HTERT RPE-1 (cell line): Measurements from ENCODE around the gene PASK.

ENCODE experiments used
- in situ Hi-C: fragments of 300-500 bp; cut with MboI; formaldehyde crosslinking; loops from 4 replicates; pipeline ENCODE4 v1.14.3; 2020; ENCODE audit warnings: low sequenced_read_pairs

The PASK gene

GRCh38 chr2:241068136-241068941 is 80.9 kb downstream of the PASK start:
- in situ Hi-C loops: no loop called here

- in situ Hi-C loops: no loop called here
Measured at GRCh38 chr2:241067501-241068135, 81.7 kb downstream of the PASK start.

GRCh38 chr2:241066893-241067341 is 82.4 kb downstream of the PASK start:
- in situ Hi-C loops: no loop called here

- in situ Hi-C loops: no loop called here
Measured at GRCh38 chr2:241066171-241066892, 82.9 kb downstream of the PASK start.

- in situ Hi-C loops: no loop called here
Measured at GRCh38 chr2:241065355-241065803, 83.9 kb downstream of the PASK start.

GRCh38 chr2:241064802-241065354 is 84.4 kb downstream of the PASK start:
- in situ Hi-C loops: no loop called here

- in situ Hi-C loops: no loop called here
Measured at GRCh38 chr2:241064008-241064801, 85.1 kb downstream of the PASK start.

GRCh38 chr2:241063587-241063986 is 85.7 kb downstream of the PASK start:
- in situ Hi-C loops: no loop called here

- in situ Hi-C loops: no loop called here
Measured at GRCh38 chr2:241063093-241063551, 86.2 kb downstream of the PASK start.

GRCh38 chr2:241062389-241063092 is 86.7 kb downstream of the PASK start:
- in situ Hi-C loops: no loop called here

- in situ Hi-C loops: no loop called here
Measured at GRCh38 chr2:241061275-241061674, 88.0 kb downstream of the PASK start.
